ENCODE data around the gene OXSR1.

OXSR1 gene

GRCh38 chr3:38141173-38141951 is 24.0 kb upstream of the OXSR1 start:
- no peak for TF ChIP-seq CTCF (conservative IDR thresholded peaks at IDR 0.05; ENCODE audit: low read depth, low read length)
- H3K4me3 ChIP-seq (ENCODE audit: low read length): no peak overlapping the region
- DNase-seq (ENCODE audit: low read depth): no peak

DNA sequence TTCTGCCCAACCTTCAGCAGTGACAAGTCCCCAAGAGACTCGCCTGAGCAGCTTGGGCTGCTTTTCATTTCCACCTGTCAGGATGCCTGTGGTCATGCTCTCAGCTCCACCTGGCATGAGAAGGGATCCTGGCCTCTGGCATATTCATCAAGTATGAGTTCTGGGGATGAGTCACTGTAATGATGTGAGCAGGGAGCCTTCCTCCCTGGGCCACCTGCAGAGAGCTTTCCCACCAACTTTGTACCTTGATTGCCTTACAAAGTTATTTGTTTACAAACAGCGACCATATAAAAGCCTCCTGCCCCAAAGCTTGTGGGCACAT is 23.4 kb upstream of the OXSR1 start:
- no peak overlapping the region for H3K4me3 ChIP-seq (ENCODE audit: low read length)
- TF ChIP-seq CTCF (conservative IDR thresholded peaks at IDR 0.05; ENCODE audit: low read depth, low read length): no peak
- no peak for DNase-seq (ENCODE audit: low read depth)

- H3K4me3 ChIP-seq (ENCODE audit: low read length): no peak overlapping the region
- no peak for DNase-seq (ENCODE audit: low read depth)
- TF ChIP-seq CTCF (conservative IDR thresholded peaks at IDR 0.05; ENCODE audit: low read depth, low read length): no peak
These were observed 22.4 kb upstream of the OXSR1 start for GRCh38 chr3:38142959-38143358.

GRCh38 chr3:38143511-38143910 is 21.8 kb upstream of the OXSR1 start:
- no peak for DNase-seq (ENCODE audit: low read depth)
- TF ChIP-seq CTCF (conservative IDR thresholded peaks at IDR 0.05; ENCODE audit: low read depth, low read length): no peak
- H3K4me3 ChIP-seq (ENCODE audit: low read length): no peak overlapping the region

- no peak for TF ChIP-seq CTCF (conservative IDR thresholded peaks at IDR 0.05; ENCODE audit: low read depth, low read length)
- no peak overlapping the region for H3K4me3 ChIP-seq (ENCODE audit: low read length)
- DNase-seq (ENCODE audit: low read depth): no peak
These were observed 18.8 kb upstream of the OXSR1 start for GRCh38 chr3:38146504-38146903.

DNA sequence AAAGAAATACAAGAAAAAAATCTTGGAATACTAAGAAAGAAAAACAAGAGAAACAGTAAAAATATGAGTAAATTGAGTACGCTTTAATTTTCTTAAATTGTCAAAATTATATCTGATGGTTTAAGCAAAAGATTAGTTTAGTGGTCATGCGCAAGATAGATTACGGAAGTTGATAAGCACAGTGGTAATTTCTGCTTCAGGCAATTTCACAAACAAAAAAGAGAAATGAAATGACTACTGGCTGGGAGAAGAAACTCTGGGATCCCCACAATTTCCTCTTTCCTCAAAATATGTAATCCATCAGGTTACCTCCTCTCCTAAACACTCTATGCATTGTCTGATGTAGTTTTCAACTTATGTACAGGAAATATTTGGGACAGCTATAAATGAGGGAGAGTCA is 17.9 kb upstream of the OXSR1 start:
- DNase-seq (ENCODE audit: low read depth): no peak
- no peak overlapping the region for H3K4me3 ChIP-seq (ENCODE audit: low read length)
- no peak for TF ChIP-seq CTCF (conservative IDR thresholded peaks at IDR 0.05; ENCODE audit: low read depth, low read length)

- H3K4me3 ChIP-seq (ENCODE audit: low read length): no peak overlapping the region
- TF ChIP-seq CTCF (conservative IDR thresholded peaks at IDR 0.05; ENCODE audit: low read depth, low read length): no peak
- DNase-seq (ENCODE audit: low read depth): no peak
These were observed 16.9 kb upstream of the OXSR1 start for GRCh38 chr3:38148311-38148882.

Measured in retinal pigment epithelial cell (primary cell).